Fibroblast of pulmonary artery (primary cell): Measurements from ENCODE around the gene ANKRD53.

ENCODE experiments used
- DNase-seq: peaks from one replicate; pipeline ENCODE4 v3.0.0-alpha.2; 2010; ENCODE audit warnings: low read depth
- H3K4me3 ChIP-seq: replicated peaks from 2 replicates; pipeline ENCODE4 v1.5.1; 2011; ENCODE audit warnings: low read depth, mild to moderate bottlenecking, control low read depth, low read length, moderate library complexity
- TF ChIP-seq, protein P1 (sequence below): IDR thresholded peaks from 2 replicates; pipeline ENCODE4 v1.5.1; 2011; ENCODE audit warnings: mild to moderate bottlenecking, control low read depth, low read length, inconsistent platforms; ENCODE audit errors: missing control alignments

Gene ANKRD53

DNA sequence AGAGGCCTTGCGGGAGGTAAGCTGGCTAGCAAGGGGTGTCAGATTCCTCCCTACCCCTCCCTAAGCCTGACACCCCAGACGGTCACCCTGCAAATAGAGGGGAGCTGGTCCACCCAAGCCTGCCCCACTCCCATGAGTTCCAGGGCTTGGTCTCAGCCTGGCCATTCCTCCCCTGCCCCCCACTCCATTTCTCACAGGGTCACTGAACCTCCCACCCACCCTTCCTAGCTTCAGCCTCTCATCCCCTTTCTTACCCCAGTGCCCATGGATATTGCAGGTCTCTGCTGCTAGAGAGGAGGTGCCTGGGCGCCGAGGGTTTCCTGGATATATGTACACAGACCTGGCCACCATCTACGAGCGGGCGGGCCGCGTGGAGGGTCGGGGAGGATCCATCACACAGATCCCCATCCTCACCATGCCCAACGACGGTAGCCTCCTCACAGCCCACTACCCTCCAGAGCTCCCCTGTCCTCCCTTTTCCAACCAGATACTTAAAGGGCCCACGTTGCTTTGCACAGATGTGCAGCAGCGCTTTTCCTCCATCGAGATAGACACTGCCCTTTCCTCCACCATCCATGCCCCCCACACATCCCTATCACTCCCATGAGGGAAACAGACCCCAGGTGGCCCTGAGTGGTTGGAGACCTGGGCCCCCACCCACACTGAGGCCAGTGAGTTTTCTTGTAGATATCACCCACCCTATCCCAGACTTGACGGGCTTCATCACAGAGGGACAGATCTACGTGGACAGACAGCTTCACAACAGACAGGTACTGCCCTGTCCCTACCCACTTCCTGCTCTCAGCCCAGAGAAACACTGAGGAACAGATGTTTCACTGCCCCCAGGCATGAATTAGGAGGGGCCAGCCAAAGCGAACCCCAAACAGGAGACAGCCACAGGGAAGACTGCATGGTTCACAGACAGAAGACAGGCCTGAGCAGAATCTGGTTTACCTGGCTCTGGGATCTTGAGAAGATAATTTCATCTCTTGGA is 15.2 kb upstream of the ANKRD53 start:
- TF ChIP-seq, protein P1, sequence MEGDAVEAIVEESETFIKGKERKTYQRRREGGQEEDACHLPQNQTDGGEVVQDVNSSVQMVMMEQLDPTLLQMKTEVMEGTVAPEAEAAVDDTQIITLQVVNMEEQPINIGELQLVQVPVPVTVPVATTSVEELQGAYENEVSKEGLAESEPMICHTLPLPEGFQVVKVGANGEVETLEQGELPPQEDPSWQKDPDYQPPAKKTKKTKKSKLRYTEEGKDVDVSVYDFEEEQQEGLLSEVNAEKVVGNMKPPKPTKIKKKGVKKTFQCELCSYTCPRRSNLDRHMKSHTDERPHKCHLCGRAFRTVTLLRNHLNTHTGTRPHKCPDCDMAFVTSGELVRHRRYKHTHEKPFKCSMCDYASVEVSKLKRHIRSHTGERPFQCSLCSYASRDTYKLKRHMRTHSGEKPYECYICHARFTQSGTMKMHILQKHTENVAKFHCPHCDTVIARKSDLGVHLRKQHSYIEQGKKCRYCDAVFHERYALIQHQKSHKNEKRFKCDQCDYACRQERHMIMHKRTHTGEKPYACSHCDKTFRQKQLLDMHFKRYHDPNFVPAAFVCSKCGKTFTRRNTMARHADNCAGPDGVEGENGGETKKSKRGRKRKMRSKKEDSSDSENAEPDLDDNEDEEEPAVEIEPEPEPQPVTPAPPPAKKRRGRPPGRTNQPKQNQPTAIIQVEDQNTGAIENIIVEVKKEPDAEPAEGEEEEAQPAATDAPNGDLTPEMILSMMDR, result no peak
- no peak for DNase-seq
- no peak overlapping the region for H3K4me3 ChIP-seq

DNA sequence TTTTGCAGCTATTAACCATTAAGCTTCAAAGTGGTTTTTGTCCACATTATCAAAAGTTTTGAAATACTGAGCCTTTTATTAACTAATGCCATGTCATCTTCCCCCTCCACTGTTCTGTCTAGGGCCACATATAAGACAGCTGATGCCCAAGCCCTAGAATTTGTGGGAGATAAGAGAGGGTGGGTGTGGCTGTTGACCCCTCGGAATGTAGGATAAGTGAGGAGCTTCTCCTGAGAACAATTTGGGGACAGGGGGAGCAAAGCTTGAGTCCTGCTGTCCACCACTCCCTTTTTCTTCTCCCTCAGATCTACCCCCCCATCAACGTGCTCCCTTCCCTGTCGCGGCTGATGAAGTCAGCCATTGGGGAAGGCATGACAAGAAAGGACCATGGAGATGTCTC is 14.3 kb upstream of the ANKRD53 start:
- no peak overlapping the region for H3K4me3 ChIP-seq
- DNase-seq, result no peak
- TF ChIP-seq, protein P1, result no peak

DNA sequence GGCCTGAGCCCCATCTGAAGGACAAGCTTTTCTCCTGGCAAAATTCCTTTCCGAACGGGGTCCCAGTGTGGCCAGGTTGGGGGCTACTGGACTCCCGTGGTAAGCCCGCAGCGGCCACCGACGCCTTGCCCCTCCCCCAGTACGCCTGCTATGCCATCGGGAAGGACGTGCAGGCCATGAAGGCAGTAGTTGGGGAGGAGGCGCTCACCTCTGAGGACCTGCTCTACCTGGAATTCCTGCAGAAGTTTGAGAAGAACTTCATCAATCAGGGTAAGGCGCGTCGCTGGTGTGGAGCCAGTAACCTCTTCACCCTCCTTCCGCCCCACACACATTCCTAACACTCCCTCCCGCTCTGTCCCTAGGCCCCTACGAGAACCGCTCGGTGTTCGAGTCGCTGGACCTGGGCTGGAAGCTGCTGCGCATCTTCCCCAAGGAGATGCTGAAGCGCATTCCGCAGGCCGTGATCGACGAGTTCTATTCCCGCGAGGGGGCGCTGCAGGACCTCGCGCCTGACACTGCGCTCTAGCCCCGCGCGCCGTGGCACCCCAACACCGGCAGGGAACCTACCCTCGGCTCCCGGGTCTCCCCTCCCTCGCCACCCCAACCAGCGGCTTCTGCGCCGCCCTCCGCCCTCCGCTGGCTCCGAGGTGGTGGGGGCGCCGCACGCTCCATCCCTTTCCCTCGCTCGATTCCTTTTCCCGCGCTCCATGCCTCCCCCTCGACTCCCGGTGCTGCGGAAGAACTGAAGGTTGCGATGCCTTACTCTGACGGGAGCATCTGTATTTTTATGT is 13.6 kb upstream of the ANKRD53 start:
- peak overlapping the region; percentile 53 for H3K4me3 ChIP-seq
- TF ChIP-seq, protein P1, result peak; percentile 65
- peak; percentile 67 for DNase-seq

DNA sequence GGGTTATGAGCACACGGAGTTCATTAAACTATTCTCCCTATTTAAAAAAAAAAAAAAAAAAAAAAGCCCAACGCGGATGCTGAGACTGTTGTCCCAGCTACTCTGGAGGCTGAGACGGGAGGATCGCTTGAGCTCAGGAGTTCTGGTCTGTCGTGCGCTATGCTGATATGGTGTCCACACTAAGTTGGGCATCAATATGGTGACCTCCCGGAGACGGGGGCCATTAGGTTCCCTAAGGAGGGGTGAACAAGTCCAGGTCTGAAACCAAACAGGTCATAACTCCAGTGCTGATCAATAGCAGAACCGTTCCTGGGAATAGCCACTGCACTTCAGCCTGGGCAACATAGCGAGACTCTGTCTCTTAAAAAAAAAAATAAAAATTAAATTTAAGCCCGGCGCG is 12.9 kb upstream of the ANKRD53 start:
- no peak for DNase-seq
- peak overlapping the region; percentile 53 for H3K4me3 ChIP-seq
- TF ChIP-seq, protein P1, result no peak

DNA sequence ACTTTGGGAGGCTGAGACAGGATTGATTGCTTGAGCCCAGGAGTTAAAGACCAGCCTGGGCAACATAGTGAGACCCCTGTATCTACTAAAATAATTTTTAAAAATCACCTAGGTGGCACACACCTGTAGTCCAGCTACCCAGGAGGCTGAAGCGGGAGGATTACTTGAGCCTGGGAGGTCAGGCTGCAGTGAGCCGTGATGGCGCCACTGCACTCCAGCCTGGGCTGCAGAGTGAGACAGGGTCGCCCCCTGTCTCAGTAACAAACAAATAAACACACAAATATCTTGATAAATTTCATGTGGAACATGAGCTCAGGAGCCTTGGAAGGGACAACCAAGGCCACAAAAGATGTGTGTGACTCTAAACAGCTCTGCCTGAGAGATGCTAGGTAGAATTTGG is 11.7 kb upstream of the ANKRD53 start:
- no peak for DNase-seq
- TF ChIP-seq, protein P1, result no peak
- no peak overlapping the region for H3K4me3 ChIP-seq

DNA sequence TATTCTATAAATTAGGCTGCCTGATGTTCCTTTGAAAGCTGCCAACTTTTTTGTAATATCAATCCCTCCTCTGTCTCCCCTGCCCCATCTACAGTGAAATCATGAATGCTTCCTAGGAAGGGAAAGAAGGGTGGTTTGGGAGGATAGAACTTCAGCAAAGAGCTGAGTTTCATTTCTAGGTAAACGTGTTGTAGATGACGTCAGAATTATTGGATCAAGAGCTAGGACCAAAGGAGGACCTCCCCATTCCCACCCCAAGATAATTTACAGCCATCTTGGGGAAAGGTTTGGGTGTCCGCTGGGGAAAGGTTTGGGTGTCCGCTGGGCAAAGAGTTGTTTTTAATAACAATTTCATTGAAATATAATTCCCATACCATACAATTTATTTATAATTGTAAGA is 11.2 kb upstream of the ANKRD53 start:
- DNase-seq, result no peak
- H3K4me3 ChIP-seq, result no peak overlapping the region
- TF ChIP-seq, protein P1, result no peak
